Measurements from ENCODE around the gene ZIC1.

The ZIC1 gene

GRCh38 chr3:147424581-147425387 is 15.6 kb downstream of the ZIC1 start:
- TF ChIP-seq POLR2A (IDR thresholded peaks at IDR 0.05; ENCODE audit: extremely low read depth, insufficient read length) = no peak
- TF ChIP-seq, protein P1, sequence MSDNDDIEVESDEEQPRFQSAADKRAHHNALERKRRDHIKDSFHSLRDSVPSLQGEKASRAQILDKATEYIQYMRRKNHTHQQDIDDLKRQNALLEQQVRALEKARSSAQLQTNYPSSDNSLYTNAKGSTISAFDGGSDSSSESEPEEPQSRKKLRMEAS (IDR thresholded peaks at IDR 0.05; ENCODE audit: low read depth, low read length) = no peak
- TF ChIP-seq, protein P2, sequence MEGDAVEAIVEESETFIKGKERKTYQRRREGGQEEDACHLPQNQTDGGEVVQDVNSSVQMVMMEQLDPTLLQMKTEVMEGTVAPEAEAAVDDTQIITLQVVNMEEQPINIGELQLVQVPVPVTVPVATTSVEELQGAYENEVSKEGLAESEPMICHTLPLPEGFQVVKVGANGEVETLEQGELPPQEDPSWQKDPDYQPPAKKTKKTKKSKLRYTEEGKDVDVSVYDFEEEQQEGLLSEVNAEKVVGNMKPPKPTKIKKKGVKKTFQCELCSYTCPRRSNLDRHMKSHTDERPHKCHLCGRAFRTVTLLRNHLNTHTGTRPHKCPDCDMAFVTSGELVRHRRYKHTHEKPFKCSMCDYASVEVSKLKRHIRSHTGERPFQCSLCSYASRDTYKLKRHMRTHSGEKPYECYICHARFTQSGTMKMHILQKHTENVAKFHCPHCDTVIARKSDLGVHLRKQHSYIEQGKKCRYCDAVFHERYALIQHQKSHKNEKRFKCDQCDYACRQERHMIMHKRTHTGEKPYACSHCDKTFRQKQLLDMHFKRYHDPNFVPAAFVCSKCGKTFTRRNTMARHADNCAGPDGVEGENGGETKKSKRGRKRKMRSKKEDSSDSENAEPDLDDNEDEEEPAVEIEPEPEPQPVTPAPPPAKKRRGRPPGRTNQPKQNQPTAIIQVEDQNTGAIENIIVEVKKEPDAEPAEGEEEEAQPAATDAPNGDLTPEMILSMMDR (IDR thresholded peaks at IDR 0.05; ENCODE audit: low read depth, low read length) = no peak
- no peak for TF ChIP-seq MYC (IDR thresholded peaks at IDR 0.05; ENCODE audit: low read depth, low read length)
- no peak overlapping the region for H3K4me3 ChIP-seq (ENCODE audit: low read depth, low read length)

GRCh38 chr3:147425388-147425850 is 16.3 kb downstream of the ZIC1 start:
- TF ChIP-seq, protein P2 (IDR thresholded peaks at IDR 0.05; ENCODE audit: low read depth, low read length) = no peak
- TF ChIP-seq POLR2A (IDR thresholded peaks at IDR 0.05; ENCODE audit: extremely low read depth, insufficient read length) (no peak), MYC (IDR thresholded peaks at IDR 0.05; ENCODE audit: low read depth, low read length) (no peak)
- TF ChIP-seq, protein P1 (IDR thresholded peaks at IDR 0.05; ENCODE audit: low read depth, low read length) = no peak
- DNase-seq (ENCODE audit: low read depth) = no peak
- no peak overlapping the region for H3K4me3 ChIP-seq (ENCODE audit: low read depth, low read length)

More at GRCh38 chr3:147424581-147425387, 15.6 kb downstream of the ZIC1 start:
- no peak for DNase-seq (ENCODE audit: low read depth)

- H3K4me3 ChIP-seq (ENCODE audit: low read depth, low read length) = no peak overlapping the region
- DNase-seq (ENCODE audit: low read depth) = no peak
- TF ChIP-seq MYC (IDR thresholded peaks at IDR 0.05; ENCODE audit: low read depth, low read length) = no peak
- TF ChIP-seq POLR2A (IDR thresholded peaks at IDR 0.05; ENCODE audit: extremely low read depth, insufficient read length) = no peak
- TF ChIP-seq, protein P1 (IDR thresholded peaks at IDR 0.05; ENCODE audit: low read depth, low read length) = no peak
- TF ChIP-seq, protein P2 (IDR thresholded peaks at IDR 0.05; ENCODE audit: low read depth, low read length) = no peak
These were observed 17.8 kb downstream of the ZIC1 start for GRCh38 chr3:147426931-147427330.

DNA sequence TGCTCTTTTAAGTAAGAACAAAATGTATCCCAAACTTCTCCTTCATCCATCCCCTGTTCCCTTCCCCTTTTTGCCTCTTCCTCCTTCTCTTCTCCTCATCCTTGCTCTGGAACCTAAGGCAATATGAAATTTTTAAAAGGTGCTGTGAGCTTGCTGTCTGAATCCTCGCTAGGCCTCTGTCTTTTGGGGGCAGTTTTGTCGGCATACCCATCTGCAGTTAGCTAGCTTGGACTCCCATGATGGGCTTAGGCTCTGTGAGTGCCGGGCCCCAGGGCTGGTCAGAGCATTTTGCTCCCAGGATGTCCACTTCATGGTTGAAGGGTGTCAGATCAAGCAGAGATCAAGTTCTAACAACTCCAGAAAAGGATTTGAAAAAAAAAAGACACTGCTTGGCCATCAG is 18.6 kb downstream of the ZIC1 start:
- no peak overlapping the region for H3K4me3 ChIP-seq (ENCODE audit: low read depth, low read length)
- TF ChIP-seq, protein P1 (IDR thresholded peaks at IDR 0.05; ENCODE audit: low read depth, low read length) = no peak
- TF ChIP-seq POLR2A (IDR thresholded peaks at IDR 0.05; ENCODE audit: extremely low read depth, insufficient read length) = no peak
- no peak for TF ChIP-seq MYC (IDR thresholded peaks at IDR 0.05; ENCODE audit: low read depth, low read length)
- TF ChIP-seq, protein P2 (IDR thresholded peaks at IDR 0.05; ENCODE audit: low read depth, low read length) = no peak
- no peak for DNase-seq (ENCODE audit: low read depth)

GRCh38 chr3:147428326-147428725 is 19.2 kb downstream of the ZIC1 start:
- TF ChIP-seq POLR2A (IDR thresholded peaks at IDR 0.05; ENCODE audit: extremely low read depth, insufficient read length) (no peak), MYC (IDR thresholded peaks at IDR 0.05; ENCODE audit: low read depth, low read length) (no peak)
- TF ChIP-seq, protein P1 (IDR thresholded peaks at IDR 0.05; ENCODE audit: low read depth, low read length) = no peak
- TF ChIP-seq, protein P2 (IDR thresholded peaks at IDR 0.05; ENCODE audit: low read depth, low read length) = no peak
- H3K4me3 ChIP-seq (ENCODE audit: low read depth, low read length) = no peak overlapping the region
- DNase-seq (ENCODE audit: low read depth) = no peak
